ENCODE results near the gene FKBP3. TPM values are rescaled to one million over a fixed set of nuclear protein-coding genes. Genes with fewer than 3 reads are reported as not detected.
A peak's percentile ranks its signal among the peaks of the same experiment; 100 is the strongest.

FKBP3 gene
- total RNA-seq = 17.4 and 17.7 TPM in 2 replicates

GRCh38 chr14:45134051-45134958, at the start of gene FKBP3:
TSS of gene FKBP3 (minus strand) at chr14:45134481. CDS start at chr14:45134456, 25 bp downstream.
- Histone ChIP-seq H3K27me3 (ENCODE audit: insufficient read depth, low read length) (no peaks in the 10 kb centered on the region), H3K36me3 (ENCODE audit: insufficient read depth, low read length) (no peaks in the 10 kb centered on the region), H3K79me2 (ENCODE audit: insufficient read depth, low read length) (peaks cover 66% of the 10 kb centered on the region), H4K20me1 (ENCODE audit: insufficient read depth, low read length) (no peaks in the 10 kb centered on the region), H3K4me3 (ENCODE audit: insufficient read depth, low read length) (peak within 1 kb of the TSS; percentile 86), H3K4me1 (ENCODE audit: insufficient read depth, low read length) (peaks cover 21% of the 10 kb centered on the region), H3K27ac (ENCODE audit: low read depth, low read length) (peak within 1 kb of the TSS; percentile 87), H3K9me3 (ENCODE audit: low read depth, low read length) (no peaks in the 10 kb centered on the region), H2AFZ (ENCODE audit: low read length) (peak within 1 kb of the TSS; percentile 97), H3K4me2 (ENCODE audit: insufficient read depth, low read length) (peak within 1 kb of the TSS; percentile 98)
- peak; percentile 96 for DNase-seq (ENCODE audit: insufficient read length, low spot score, missing footprints)
- TF ChIP-seq CTCF (IDR thresholded peaks at IDR 0.05; ENCODE audit: extremely low read depth, low read depth, low read length) = peak; percentile 17

- Histone ChIP-seq H3K27me3 (ENCODE audit: insufficient read depth, low read length) (no peaks in the 10 kb centered on the region), H3K4me2 (ENCODE audit: insufficient read depth, low read length) (no peak overlapping the region), H3K36me3 (ENCODE audit: insufficient read depth, low read length) (no peaks in the 10 kb centered on the region), H3K4me1 (ENCODE audit: insufficient read depth, low read length) (peaks cover 27% of the 10 kb centered on the region), H3K27ac (ENCODE audit: low read depth, low read length) (peak overlapping the region; percentile 44), H2AFZ (ENCODE audit: low read length) (peak overlapping the region; percentile 45), H3K4me3 (ENCODE audit: insufficient read depth, low read length) (no peak overlapping the region), H3K9me3 (ENCODE audit: low read depth, low read length) (no peaks in the 10 kb centered on the region), H3K79me2 (ENCODE audit: insufficient read depth, low read length) (no peaks in the 10 kb centered on the region), H4K20me1 (ENCODE audit: insufficient read depth, low read length) (no peaks in the 10 kb centered on the region)
- TF ChIP-seq CTCF (IDR thresholded peaks at IDR 0.05; ENCODE audit: extremely low read depth, low read depth, low read length) = no peak
- no peak for DNase-seq (ENCODE audit: insufficient read length, low spot score, missing footprints)
Observed at GRCh38 chr14:45181806-45182205, 47.5 kb upstream of the FKBP3 start.

GRCh38 chr14:45181329-45181728, 47.0 kb upstream of the FKBP3 start:
- H3K4me2 ChIP-seq (ENCODE audit: insufficient read depth, low read length) = peak overlapping the region; percentile 20
- peak; percentile 25 for DNase-seq (ENCODE audit: insufficient read length, low spot score, missing footprints)
- no peak for TF ChIP-seq CTCF (IDR thresholded peaks at IDR 0.05; ENCODE audit: extremely low read depth, low read depth, low read length)
- H3K9me3 ChIP-seq (ENCODE audit: low read depth, low read length) = no peaks in the 10 kb centered on the region
- peaks cover 31% of the 10 kb centered on the region for H3K4me1 ChIP-seq (ENCODE audit: insufficient read depth, low read length)
- H4K20me1 ChIP-seq (ENCODE audit: insufficient read depth, low read length) = no peaks in the 10 kb centered on the region
- peak overlapping the region; percentile 44 for H3K27ac ChIP-seq (ENCODE audit: low read depth, low read length)
- H3K36me3 ChIP-seq (ENCODE audit: insufficient read depth, low read length) = no peaks in the 10 kb centered on the region
- H2AFZ ChIP-seq (ENCODE audit: low read length) = no peak overlapping the region
- H3K4me3 ChIP-seq (ENCODE audit: insufficient read depth, low read length) = no peak overlapping the region
- no peaks in the 10 kb centered on the region for H3K79me2 ChIP-seq (ENCODE audit: insufficient read depth, low read length)
- no peaks in the 10 kb centered on the region for H3K27me3 ChIP-seq (ENCODE audit: insufficient read depth, low read length)

GRCh38 chr14:45177076-45177475, 42.8 kb upstream of the FKBP3 start:
- H3K4me3 ChIP-seq (ENCODE audit: insufficient read depth, low read length) = no peak overlapping the region
- no peaks in the 10 kb centered on the region for H3K36me3 ChIP-seq (ENCODE audit: insufficient read depth, low read length)
- H2AFZ ChIP-seq (ENCODE audit: low read length) = no peak overlapping the region
- H3K27me3 ChIP-seq (ENCODE audit: insufficient read depth, low read length) = no peaks in the 10 kb centered on the region
- H3K79me2 ChIP-seq (ENCODE audit: insufficient read depth, low read length) = no peaks in the 10 kb centered on the region
- peak overlapping the region; percentile 31 for H3K4me2 ChIP-seq (ENCODE audit: insufficient read depth, low read length)
- no peak for TF ChIP-seq CTCF (IDR thresholded peaks at IDR 0.05; ENCODE audit: extremely low read depth, low read depth, low read length)
- H3K27ac ChIP-seq (ENCODE audit: low read depth, low read length) = peak overlapping the region; percentile 68
- peaks cover 21% of the 10 kb centered on the region for H3K4me1 ChIP-seq (ENCODE audit: insufficient read depth, low read length)
- DNase-seq (ENCODE audit: insufficient read length, low spot score, missing footprints) = peak; percentile 84
- no peaks in the 10 kb centered on the region for H4K20me1 ChIP-seq (ENCODE audit: insufficient read depth, low read length)
- H3K9me3 ChIP-seq (ENCODE audit: low read depth, low read length) = no peaks in the 10 kb centered on the region
